ENCODE measurements around the gene HOXB1.
"Not testable (repeated sequence)": the region's sequence is repeated elsewhere in the genome, so short reads cannot be mapped to it uniquely, and the experiment has no call there.

The HOXB1 gene

GRCh38 chr17:48492401-48493298 is 38.2 kb downstream of the HOXB1 start:
- peak; percentile 63 for DNase-seq

GRCh38 chr17:48491527-48492273 is 39.1 kb downstream of the HOXB1 start:
- DNase-seq: no peak

GRCh38 chr17:48490451-48490892 is 40.3 kb downstream of the HOXB1 start:
- no peak for DNase-seq

DNA sequence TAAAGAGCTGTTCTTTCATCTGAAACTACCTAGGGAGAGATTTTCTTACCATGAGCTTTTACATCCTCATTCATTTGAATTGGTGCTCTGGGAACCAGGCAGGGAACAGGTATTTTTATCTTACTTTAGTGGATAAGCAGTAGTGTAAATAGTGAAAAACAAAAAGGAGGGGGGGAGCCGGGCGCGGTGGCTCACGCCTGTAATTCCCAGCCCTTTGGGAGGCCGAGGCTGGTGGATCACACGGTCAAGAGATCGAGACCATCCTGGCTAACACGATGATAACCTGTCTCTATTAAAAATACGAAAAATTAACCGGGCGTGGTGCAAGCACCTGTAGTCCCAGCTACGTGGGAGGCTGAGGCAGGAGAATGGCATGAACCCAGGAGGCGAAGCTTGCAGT is 41.0 kb downstream of the HOXB1 start:
- DNase-seq: no peak

- no peak for DNase-seq
Observed at GRCh38 chr17:48488548-48489106, 42.2 kb downstream of the HOXB1 start.

DNA sequence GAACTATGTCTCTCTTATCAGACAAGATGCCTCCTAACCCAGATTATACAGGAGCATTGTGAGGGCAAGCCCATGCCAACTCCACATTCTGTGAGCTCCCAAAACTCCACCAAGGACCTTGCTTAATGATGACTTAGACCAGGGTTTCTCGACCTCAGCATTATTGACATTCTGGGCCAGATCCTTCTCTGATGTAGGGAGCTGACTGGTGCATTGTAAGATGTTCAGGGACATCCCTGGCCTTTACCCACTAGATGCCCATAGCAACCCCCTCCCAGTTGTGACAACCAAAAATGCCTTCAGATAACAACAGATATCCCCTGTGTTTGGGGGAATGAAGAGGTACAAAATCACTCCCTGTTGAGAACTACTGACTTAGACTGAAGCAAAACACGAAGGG is 43.6 kb downstream of the HOXB1 start:
- no peak for DNase-seq

- no peak for DNase-seq
Observed at GRCh38 chr17:48486557-48486956, 44.3 kb downstream of the HOXB1 start.

DNA sequence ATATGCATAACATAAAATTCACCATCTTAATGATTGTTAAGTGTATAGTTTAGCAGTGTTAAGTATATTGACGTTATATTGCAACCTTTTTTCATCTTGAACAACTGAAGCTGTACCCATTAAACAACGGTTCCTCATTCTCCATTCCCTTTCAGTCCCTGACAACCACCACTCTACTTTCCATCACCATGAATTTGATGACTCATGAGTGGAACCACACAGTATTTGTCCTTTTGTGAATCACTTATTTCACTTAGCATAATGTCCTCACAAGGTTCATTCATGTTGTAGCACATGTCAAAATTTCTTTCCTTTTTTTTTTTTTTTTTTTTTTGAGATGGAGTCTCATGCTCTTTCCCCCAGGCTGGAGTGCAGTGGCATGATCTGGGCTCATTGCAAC is 46.0 kb downstream of the HOXB1 start:
- DNase-seq: no peak

DNA sequence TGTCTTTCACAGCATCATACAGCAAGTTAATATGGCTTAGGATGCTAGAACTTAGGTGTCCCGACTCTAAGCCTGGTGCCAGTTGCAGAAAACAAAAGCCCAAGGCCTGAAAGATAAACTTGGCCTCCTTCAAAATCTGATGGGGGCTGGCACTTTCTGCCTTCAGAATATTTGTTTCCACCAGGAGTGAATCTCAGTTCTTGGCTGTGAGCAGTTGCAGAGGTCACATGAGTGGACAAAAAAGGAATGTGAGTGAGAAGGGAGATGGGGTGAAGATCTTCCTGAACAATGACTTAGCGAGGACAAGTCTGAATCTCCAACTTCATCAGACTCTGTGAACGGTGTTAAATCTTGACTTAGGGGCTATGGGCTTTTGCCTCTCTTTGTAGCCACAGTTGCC is 46.6 kb downstream of the HOXB1 start:
- no peak for DNase-seq

GRCh38 chr17:48483471-48484131 is 47.2 kb downstream of the HOXB1 start:
- DNase-seq: no peak

GRCh38 chr17:48483004-48483403 is 47.8 kb downstream of the HOXB1 start:
- no peak for DNase-seq

DNA sequence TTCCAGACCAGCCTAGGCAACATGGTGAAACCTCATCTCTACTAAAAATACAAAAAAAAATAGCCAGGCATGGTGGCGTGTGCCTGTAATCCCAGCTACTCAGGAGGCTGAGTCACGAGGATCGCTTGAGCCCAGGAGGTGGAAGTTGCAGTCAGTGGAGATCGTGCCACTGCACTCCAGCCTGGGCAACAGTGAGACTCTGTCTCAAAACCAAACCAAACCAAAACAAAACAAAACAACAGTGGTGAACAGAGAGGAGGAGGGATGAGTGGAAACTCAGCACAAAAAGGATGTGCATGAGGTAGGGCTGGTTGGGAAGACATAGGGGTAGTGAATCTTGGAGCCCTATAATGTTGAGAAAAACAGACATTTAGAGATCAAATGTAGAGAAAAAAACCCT is 48.5 kb downstream of the HOXB1 start:
- DNase-seq: not testable (repeated sequence)

DNA sequence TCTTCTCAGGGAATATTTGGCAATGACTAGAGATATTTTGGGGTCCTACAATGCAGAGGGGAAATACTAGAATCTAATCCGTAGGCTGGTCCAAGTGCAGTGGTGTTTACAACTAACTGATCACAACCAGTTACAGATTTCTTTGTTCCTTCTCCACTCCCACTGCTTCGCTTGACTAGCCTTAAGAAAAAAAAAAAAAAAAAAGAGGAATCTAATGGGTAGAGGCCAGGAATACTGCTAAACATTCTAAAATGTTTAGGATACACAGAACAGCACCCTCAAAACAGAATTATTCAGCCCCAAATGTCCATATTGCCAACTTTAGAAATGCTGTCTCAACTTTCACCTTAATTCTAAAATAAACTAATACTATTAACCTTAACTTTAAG is 51.8 kb downstream of the HOXB1 start:
- no peak for DNase-seq
